ENCODE data around the gene APOBEC3F. TPM values are rescaled to one million over a fixed set of nuclear protein-coding genes. Genes with fewer than 3 reads are reported as not detected.

The APOBEC3F gene
- total RNA-seq, 3 donors from 2014 or later: 7.4 to 14.1 (median 8.8) TPM

DNA sequence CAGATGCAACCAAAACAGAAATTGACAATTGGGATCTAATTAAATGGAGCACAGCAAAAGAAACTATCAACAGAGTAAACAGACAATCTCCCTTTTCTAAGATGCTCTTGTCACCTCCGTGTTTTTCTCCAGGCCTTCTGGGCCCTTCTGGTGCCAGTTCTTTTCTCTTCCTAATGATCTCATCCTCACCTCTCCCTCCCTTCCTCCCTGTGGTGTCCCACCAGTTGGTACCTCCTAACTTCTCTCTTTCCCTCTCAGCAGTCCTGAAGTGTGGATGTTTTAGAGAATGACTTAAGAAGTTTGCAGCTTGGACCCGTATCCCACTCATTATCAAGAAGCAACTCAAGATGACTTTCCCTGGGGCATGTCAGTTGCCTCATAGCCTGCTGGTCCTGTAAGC, 62.8 kb downstream of the APOBEC3F start:
- ATAC-seq (no peak), DNase-seq (no peak)
- no peaks in the 10 kb centered on the region for H3K9me3 ChIP-seq
- no peaks in the 10 kb centered on the region for H3K4me1 ChIP-seq (ENCODE audit: low read depth)
- TF ChIP-seq, protein P1, sequence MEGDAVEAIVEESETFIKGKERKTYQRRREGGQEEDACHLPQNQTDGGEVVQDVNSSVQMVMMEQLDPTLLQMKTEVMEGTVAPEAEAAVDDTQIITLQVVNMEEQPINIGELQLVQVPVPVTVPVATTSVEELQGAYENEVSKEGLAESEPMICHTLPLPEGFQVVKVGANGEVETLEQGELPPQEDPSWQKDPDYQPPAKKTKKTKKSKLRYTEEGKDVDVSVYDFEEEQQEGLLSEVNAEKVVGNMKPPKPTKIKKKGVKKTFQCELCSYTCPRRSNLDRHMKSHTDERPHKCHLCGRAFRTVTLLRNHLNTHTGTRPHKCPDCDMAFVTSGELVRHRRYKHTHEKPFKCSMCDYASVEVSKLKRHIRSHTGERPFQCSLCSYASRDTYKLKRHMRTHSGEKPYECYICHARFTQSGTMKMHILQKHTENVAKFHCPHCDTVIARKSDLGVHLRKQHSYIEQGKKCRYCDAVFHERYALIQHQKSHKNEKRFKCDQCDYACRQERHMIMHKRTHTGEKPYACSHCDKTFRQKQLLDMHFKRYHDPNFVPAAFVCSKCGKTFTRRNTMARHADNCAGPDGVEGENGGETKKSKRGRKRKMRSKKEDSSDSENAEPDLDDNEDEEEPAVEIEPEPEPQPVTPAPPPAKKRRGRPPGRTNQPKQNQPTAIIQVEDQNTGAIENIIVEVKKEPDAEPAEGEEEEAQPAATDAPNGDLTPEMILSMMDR (IDR thresholded peaks at IDR 0.05): no peak
- intact Hi-C loops (cut with DNase I, micrococcal nuclease): no loop called here
- no peaks in the 10 kb centered on the region for H3K36me3 ChIP-seq (ENCODE audit: low read depth)
- no peak overlapping the region for H3K4me3 ChIP-seq

Other genes starting within 250 kb of the APOBEC3F start
- 10 to 100 TPM; 14.7 to 17.6 (median 16.1) TPM for gene DNAL4, start 246.7 kb upstream of the APOBEC3F start, total RNA-seq
- gene NPTXR, start 196.8 kb upstream of the APOBEC3F start, total RNA-seq: 10 to 100 TPM in 1 of 3 donors, 1 to 10 TPM in 1, under 1 TPM in 1; 0.84 to 15.5 (median 1.2) TPM
- 10 to 100 TPM; 15.7 to 84.0 (median 23.6) TPM for gene CBX6, start 168.6 kb upstream of the APOBEC3F start, total RNA-seq
- 10 to 100 TPM in 1 of 3 donors, 1 to 10 TPM in 1, under 1 TPM in 1; 0.92 to 23.6 (median 2.5) TPM for gene APOBEC3A, start 83.3 kb upstream of the APOBEC3F start, total RNA-seq
- 10 to 100 TPM in 2 of 3 donors, 1 to 10 TPM in 1; 8.4 to 49.5 (median 23.6) TPM for gene APOBEC3B, start 58.5 kb upstream of the APOBEC3F start, total RNA-seq
- 10 to 100 TPM; 23.1 to 30.6 (median 24.1) TPM for gene APOBEC3C, start 26.6 kb upstream of the APOBEC3F start, total RNA-seq
- 1 to 10 TPM; 4.6 to 7.0 (median 6.5) TPM for gene APOBEC3D, start 19.7 kb upstream of the APOBEC3F start, total RNA-seq
- gene APOBEC3G, start 36.4 kb downstream of the APOBEC3F start, total RNA-seq: 1 to 10 TPM; 5.7 to 6.2 (median 6.1) TPM
- under 1 TPM in 1 of 3 donors, not detected in 2; 0.51 TPM for gene APOBEC3H, start 56.4 kb downstream of the APOBEC3F start, total RNA-seq
- 100 to 1,000 TPM in 1 of 3 donors, 10 to 100 TPM in 2; 23.6 to 125 (median 29.2) TPM for gene CBX7, start 111.8 kb downstream of the APOBEC3F start, total RNA-seq
- gene PDGFB, start 204.1 kb downstream of the APOBEC3F start, total RNA-seq: 10 to 100 TPM in 1 of 3 donors, 1 to 10 TPM in 2; 1.8 to 16.6 (median 5.4) TPM